Left ventricle myocardium inferior (tissue), 1 donor: ENCODE data around the gene NXPE1. TPM values are rescaled to one million over a fixed set of nuclear protein-coding genes. Genes with fewer than 3 reads are reported as not detected.
"Not testable (repeated sequence)": the region's sequence is repeated elsewhere in the genome, so short reads cannot be mapped to it uniquely, and the experiment has no call there.

ENCODE experiments used
- DNase-seq: peaks from one replicate; pipeline ENCODE4 v3.0.0-alpha.2; 2020
- H3K27ac ChIP-seq: fragments of 200-600 bp; replicated peaks from 2 replicates; pipeline ENCODE4 v1.8.0; 2021
- H3K27me3 ChIP-seq: fragments of 200-600 bp; 2 replicates; pipeline ENCODE4 v1.8.0; 2021; ENCODE audit warnings: low read depth
- H3K36me3 ChIP-seq: fragments of 200-600 bp; 2 replicates; pipeline ENCODE4 v1.8.0; 2021
- H3K4me1 ChIP-seq: fragments of 200-600 bp; 2 replicates; pipeline ENCODE4 v1.8.0; 2021
- H3K4me3 ChIP-seq: fragments of 200-600 bp; 2 replicates; pipeline ENCODE4 v1.8.0; 2021; ENCODE audit warnings: mild to moderate bottlenecking, moderate library complexity
- H3K9me3 ChIP-seq: fragments of 200-600 bp; replicated peaks from 2 replicates; pipeline ENCODE4 v1.8.0; 2021
- intact Hi-C: fragments of 100-400 bp; cut with micrococcal nuclease; formaldehyde crosslinking; loops from one replicate; pipeline ENCODE4 v1.11.0; 2022
- total RNA-seq: library from RNA; stranded (reverse); fragmentation: NEBNext Ultra II Directional; extraction: Animal tissue kit (Norgen Biotek cat#: 25700); gene quantifications from one replicate; pipeline ENCODE4 v1.2.1, GENCODE V29; 2021
- TF ChIP-seq, protein P1 (sequence below): fragments of 200-600 bp; IDR thresholded peaks from 2 replicates; pipeline ENCODE4 v1.8.0; 2021; ENCODE audit warnings: antibody characterized with exemption, mild to moderate bottlenecking, borderline replicate concordance
- donor health status: DM: no; HTN: yes; CAD: no; lungs with severe emphysema.

Gene NXPE1
- total RNA-seq, 1 donor from 2014 or later = not detected

- Histone ChIP-seq H3K4me1 (no peaks in the 10 kb centered on the region), H3K4me3 (no peak overlapping the region), H3K36me3 (no peaks in the 10 kb centered on the region), H3K27me3 (no peaks in the 10 kb centered on the region), H3K27ac (no peak overlapping the region), H3K9me3 (peaks cover 22% of the 10 kb centered on the region)
- TF ChIP-seq, protein P1, sequence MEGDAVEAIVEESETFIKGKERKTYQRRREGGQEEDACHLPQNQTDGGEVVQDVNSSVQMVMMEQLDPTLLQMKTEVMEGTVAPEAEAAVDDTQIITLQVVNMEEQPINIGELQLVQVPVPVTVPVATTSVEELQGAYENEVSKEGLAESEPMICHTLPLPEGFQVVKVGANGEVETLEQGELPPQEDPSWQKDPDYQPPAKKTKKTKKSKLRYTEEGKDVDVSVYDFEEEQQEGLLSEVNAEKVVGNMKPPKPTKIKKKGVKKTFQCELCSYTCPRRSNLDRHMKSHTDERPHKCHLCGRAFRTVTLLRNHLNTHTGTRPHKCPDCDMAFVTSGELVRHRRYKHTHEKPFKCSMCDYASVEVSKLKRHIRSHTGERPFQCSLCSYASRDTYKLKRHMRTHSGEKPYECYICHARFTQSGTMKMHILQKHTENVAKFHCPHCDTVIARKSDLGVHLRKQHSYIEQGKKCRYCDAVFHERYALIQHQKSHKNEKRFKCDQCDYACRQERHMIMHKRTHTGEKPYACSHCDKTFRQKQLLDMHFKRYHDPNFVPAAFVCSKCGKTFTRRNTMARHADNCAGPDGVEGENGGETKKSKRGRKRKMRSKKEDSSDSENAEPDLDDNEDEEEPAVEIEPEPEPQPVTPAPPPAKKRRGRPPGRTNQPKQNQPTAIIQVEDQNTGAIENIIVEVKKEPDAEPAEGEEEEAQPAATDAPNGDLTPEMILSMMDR = no peak
- intact Hi-C loops = no loop called here
- DNase-seq = no peak
Measured at GRCh38 chr11:114605370-114605769, 45.7 kb upstream of the NXPE1 start.

- Histone ChIP-seq H3K27me3 (no peaks in the 10 kb centered on the region), H3K4me3 (no peak overlapping the region), H3K4me1 (no peaks in the 10 kb centered on the region), H3K36me3 (no peaks in the 10 kb centered on the region), H3K9me3 (peaks cover 22% of the 10 kb centered on the region), H3K27ac (no peak overlapping the region)
- intact Hi-C loops = no loop called here
- DNase-seq = no peak
- TF ChIP-seq, protein P1 = no peak
Measured at GRCh38 chr11:114604886-114605285, 45.2 kb upstream of the NXPE1 start.

GRCh38 chr11:114604179-114604813, 44.6 kb upstream of the NXPE1 start:
- DNase-seq = no peak
- intact Hi-C loops = no loop called here
- H3K36me3 ChIP-seq = no peaks in the 10 kb centered on the region
- H3K4me3 ChIP-seq = no peak overlapping the region
- peaks cover 22% of the 10 kb centered on the region for H3K9me3 ChIP-seq
- no peaks in the 10 kb centered on the region for H3K4me1 ChIP-seq
- H3K27me3 ChIP-seq = no peaks in the 10 kb centered on the region
- H3K27ac ChIP-seq = no peak overlapping the region
- TF ChIP-seq, protein P1 = no peak

GRCh38 chr11:114603151-114603550, 43.5 kb upstream of the NXPE1 start:
- H3K36me3 ChIP-seq, H3K27me3 ChIP-seq, H3K27ac ChIP-seq, intact Hi-C loops, H3K4me3 ChIP-seq, DNase-seq, H3K4me1 ChIP-seq: not testable (repeated sequence)
- H3K9me3 ChIP-seq = peaks cover 22% of the 10 kb centered on the region

DNA sequence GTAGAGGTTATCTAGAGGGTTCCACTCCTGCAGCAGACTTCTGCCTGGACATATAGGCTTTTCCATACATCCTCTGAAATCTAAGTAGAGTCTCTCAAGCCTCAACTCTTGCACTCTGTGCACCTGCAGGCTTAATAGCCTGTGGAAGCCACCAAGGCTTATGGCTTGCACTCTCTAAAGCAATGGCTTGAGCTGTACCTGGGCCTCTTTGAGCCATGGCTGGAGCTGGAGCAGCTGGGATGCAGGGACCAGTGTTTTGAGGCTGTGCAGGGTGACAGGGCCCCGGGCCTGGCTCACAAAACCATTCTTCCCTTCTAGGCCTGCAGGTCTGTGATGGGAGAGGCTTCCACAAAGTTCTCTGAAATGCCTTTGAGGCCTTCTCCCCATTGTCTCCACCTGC, 38.8 kb upstream of the NXPE1 start:
- H3K9me3 ChIP-seq = no peaks in the 10 kb centered on the region
- TF ChIP-seq, protein P1 = no peak
- no peak overlapping the region for H3K27ac ChIP-seq
- H3K4me3 ChIP-seq = no peak overlapping the region
- H3K27me3 ChIP-seq = no peaks in the 10 kb centered on the region
- no peaks in the 10 kb centered on the region for H3K4me1 ChIP-seq
- intact Hi-C loops = no loop called here
- DNase-seq = no peak
- H3K36me3 ChIP-seq = no peaks in the 10 kb centered on the region

GRCh38 chr11:114596175-114596919, 36.7 kb upstream of the NXPE1 start:
- TF ChIP-seq, protein P1 = no peak
- intact Hi-C loops = no loop called here
- no peaks in the 10 kb centered on the region for H3K9me3 ChIP-seq
- DNase-seq = no peak
- no peak overlapping the region for H3K4me3 ChIP-seq
- no peaks in the 10 kb centered on the region for H3K4me1 ChIP-seq
- H3K36me3 ChIP-seq = no peaks in the 10 kb centered on the region
- H3K27ac ChIP-seq = no peak overlapping the region
- no peaks in the 10 kb centered on the region for H3K27me3 ChIP-seq
